Smooth muscle cell (in vitro differentiated cells): Measurements from ENCODE around the gene STK40. TPM values are rescaled to one million over a fixed set of nuclear protein-coding genes. Genes with fewer than 3 reads are reported as not detected.

ENCODE experiments used
- DNase-seq: peaks from one replicate; lab custom pipeline; 2025; ENCODE audit not compliant: unreplicated experiment; lab: John Stamatoyannopoulos, UW
- H2AFZ ChIP-seq: fragments of 200-600 bp; sonication (generic); 2 replicates; pipeline ENCODE4 v1.6.0; 2016; ENCODE audit warnings: antibody characterized with exemption, low read depth, mild to moderate bottlenecking
- H3F3A ChIP-seq: fragments of 200-600 bp; sonication (generic); 2 replicates; pipeline ENCODE4 v1.6.0; 2017; ENCODE audit warnings: antibody characterized with exemption, low read depth
- H3K27ac ChIP-seq: fragments of 200-600 bp; sonication (generic); 2 replicates; pipeline ENCODE4 v1.5.1; 2016; ENCODE audit warnings: low read depth, mild to moderate bottlenecking
- H3K27me3 ChIP-seq: fragments of 200-600 bp; sonication (generic); 2 replicates; pipeline ENCODE4 v1.6.1; 2016; ENCODE audit warnings: low read depth, mild to moderate bottlenecking
- H3K36me3 ChIP-seq: fragments of 200-600 bp; sonication (generic); 2 replicates; pipeline ENCODE4 v1.5.1; 2016; ENCODE audit warnings: low read depth
- H3K4me1 ChIP-seq: fragments of 200-600 bp; sonication (generic); 2 replicates; pipeline ENCODE4 v1.5.1; 2016; ENCODE audit warnings: low read depth
- H3K4me2 ChIP-seq: fragments of 200-600 bp; sonication (generic); 2 replicates; pipeline ENCODE4 v1.6.0; 2016; ENCODE audit warnings: mild to moderate bottlenecking
- H3K4me3 ChIP-seq: fragments of 200-600 bp; sonication (generic); 2 replicates; pipeline ENCODE4 v1.5.1; 2016; ENCODE audit warnings: mild to moderate bottlenecking
- H3K79me2 ChIP-seq: fragments of 200-600 bp; sonication (generic); 2 replicates; pipeline ENCODE4 v1.6.0; 2016; ENCODE audit warnings: low read depth, mild to moderate bottlenecking
- H3K9ac ChIP-seq: fragments of 200-600 bp; sonication (generic); 2 replicates; pipeline ENCODE4 v1.6.0; 2016; ENCODE audit warnings: low read depth
- H3K9me3 ChIP-seq: fragments of 200-600 bp; sonication (generic); replicated peaks from 2 replicates; pipeline ENCODE4 v1.5.1; 2016; ENCODE audit warnings: low read depth
- H4K20me1 ChIP-seq: fragments of 200-600 bp; sonication (generic); 2 replicates; pipeline ENCODE4 v1.6.0; 2016; ENCODE audit warnings: low read depth
- CTCF ChIP-seq: fragments of 200-600 bp; sonication (generic); IDR thresholded peaks from 2 replicates; pipeline ENCODE4 v1.5.1; 2017; ENCODE audit warnings: borderline replicate concordance, mild to moderate bottlenecking, antibody characterized with exemption; ENCODE audit not compliant: insufficient read depth, poor library complexity, severe bottlenecking
- WGBS: methylation state at CpG from one replicate; pipeline ENCODE4 v1.1.7; 2016; ENCODE audit warnings: low lambda C conversion rate; 5-methylcytosine and 5-hydroxymethylcytosine counted together
- polyA plus RNA-seq: library from polyadenylated mRNA; unstranded; fragments of >200 nt; fragmentation: Nextera tagmentation; extraction: Ambion mirVana; gene quantifications from 2 replicates; pipeline ENCODE4 v1.2.1, GENCODE V29; 2016
- total RNA-seq: library from RNA; depleted of rRNA; stranded (reverse); fragments of >200 nt; gene quantifications from 2 replicates; pipeline ENCODE4 v1.2.3, GENCODE V29; 2014

Gene STK40
- total and polyA plus RNA-seq, 2 experiments from 2014 or later = 8.4 to 18.8 TPM

DNA sequence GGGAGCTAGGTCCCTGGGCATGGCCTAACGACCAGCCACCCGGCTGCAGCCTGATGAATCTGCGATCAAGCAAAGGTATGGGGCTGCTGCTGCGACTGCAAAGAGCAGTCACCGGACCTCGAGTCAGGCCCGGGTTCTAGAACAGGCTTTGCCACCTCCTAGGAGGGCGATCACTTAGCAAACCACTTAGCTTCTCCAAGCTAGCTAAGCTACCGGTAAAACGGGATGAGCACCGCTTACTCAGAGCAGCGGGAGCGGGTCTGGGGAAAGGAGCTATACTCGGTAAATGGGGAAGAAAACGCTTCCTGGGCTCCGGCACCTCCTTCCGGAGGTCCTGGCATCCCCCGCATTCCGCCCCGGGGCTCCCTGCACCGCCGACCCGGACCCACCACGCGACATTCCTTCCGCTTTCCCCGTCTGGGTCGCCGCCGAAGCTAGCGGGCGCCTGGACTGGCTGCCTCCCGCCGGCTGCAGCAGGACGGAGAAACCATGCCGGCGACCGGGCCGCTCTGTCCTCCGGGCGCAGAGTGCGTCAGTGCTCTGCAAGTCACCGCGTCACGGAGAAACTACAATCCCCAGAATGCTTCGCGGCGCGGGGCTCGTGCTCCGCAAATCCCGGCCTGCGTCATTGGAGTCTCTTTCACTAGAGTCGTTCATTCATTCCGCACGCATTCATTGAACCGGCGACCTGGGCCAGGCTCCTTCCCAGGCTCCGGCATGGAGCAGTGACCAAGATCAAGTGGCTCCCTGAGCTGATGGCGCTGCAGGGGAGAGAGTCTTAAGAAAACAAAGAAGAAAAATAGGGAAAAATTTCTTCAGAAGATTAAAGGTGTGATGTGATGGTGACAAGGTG is 11.9 kb upstream of the STK40 start, which contains the start of gene LSM10:
Gene LSM10 (minus strand): TSS at position 531 of the 853 bp plus-strand sequence. CDS start 3,779 bp downstream, outside the sequence.
- Histone ChIP-seq H3K27ac (peak within 1 kb of the TSS; percentile 92), H3K4me2 (peak within 1 kb of the TSS; percentile 87), H3K4me1 (peaks cover 13% of the 10 kb centered on the region), H3K27me3 (no peaks in the 10 kb centered on the region), H3K9me3 (no peaks in the 10 kb centered on the region), H3K79me2 (peaks cover 46% of the 10 kb centered on the region), H2AFZ (peak within 1 kb of the TSS; percentile 69), H4K20me1 (no peaks in the 10 kb centered on the region), H3K4me3 (peak within 1 kb of the TSS; percentile 77), H3F3A (peaks cover 8% of the 10 kb centered on the region), H3K36me3 (no peaks in the 10 kb centered on the region), H3K9ac (peak within 1 kb of the TSS; percentile 86)
- no peak for TF ChIP-seq CTCF
- DNase-seq = peak; percentile 71
- WGBS = under 1% methylated on average over 60 of the region's 60 CpGs

DNA sequence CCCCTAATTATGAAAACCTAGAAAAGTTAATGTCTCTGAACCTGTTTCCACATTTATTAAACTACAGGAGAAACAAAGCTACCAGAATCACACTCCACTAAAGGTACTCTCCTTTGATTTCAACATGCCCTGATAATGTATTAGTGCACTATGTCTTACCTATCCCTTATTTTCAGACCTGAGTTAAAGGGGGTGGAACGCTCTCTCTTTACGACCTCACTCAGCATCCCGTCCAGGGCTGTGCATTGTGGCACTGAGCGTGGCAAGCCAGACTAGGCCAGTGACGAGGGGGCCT is 11.3 kb upstream of the STK40 start:
- H3K79me2 ChIP-seq = peaks cover 40% of the 10 kb centered on the region
- TF ChIP-seq CTCF = no peak
- no peaks in the 10 kb centered on the region for H3K9me3 ChIP-seq
- peak overlapping the region; percentile 87 for H3K4me2 ChIP-seq
- peak overlapping the region; percentile 86 for H3K9ac ChIP-seq
- no peaks in the 10 kb centered on the region for H3K36me3 ChIP-seq
- peaks cover 13% of the 10 kb centered on the region for H3K4me1 ChIP-seq
- peak overlapping the region; percentile 69 for H2AFZ ChIP-seq
- peak overlapping the region; percentile 92 for H3K27ac ChIP-seq
- 10% methylated on average over 5 of the region's 5 CpGs for WGBS
- no peaks in the 10 kb centered on the region for H3K27me3 ChIP-seq
- no peak for DNase-seq
- peak overlapping the region; percentile 77 for H3K4me3 ChIP-seq
- H4K20me1 ChIP-seq = no peaks in the 10 kb centered on the region
- peaks cover 8% of the 10 kb centered on the region for H3F3A ChIP-seq

- DNase-seq = no peak
- Histone ChIP-seq H3K9me3 (no peaks in the 10 kb centered on the region), H3F3A (peaks cover 3% of the 10 kb centered on the region), H3K79me2 (peaks cover 36% of the 10 kb centered on the region), H2AFZ (no peak overlapping the region), H3K36me3 (no peaks in the 10 kb centered on the region), H3K9ac (peak overlapping the region; percentile 86), H3K4me3 (peak overlapping the region; percentile 77), H3K4me1 (peaks cover 13% of the 10 kb centered on the region), H3K4me2 (peak overlapping the region; percentile 87), H4K20me1 (no peaks in the 10 kb centered on the region), H3K27me3 (no peaks in the 10 kb centered on the region), H3K27ac (no peak overlapping the region)
- TF ChIP-seq CTCF = no peak
- 96% methylated on average over 6 of the region's 6 CpGs for WGBS
Measured at GRCh38 chr1:36396359-36396758, 10.6 kb upstream of the STK40 start.

- Histone ChIP-seq H4K20me1 (no peaks in the 10 kb centered on the region), H3K4me1 (peaks cover 13% of the 10 kb centered on the region), H3K4me3 (no peak overlapping the region), H3K9ac (no peak overlapping the region), H2AFZ (no peak overlapping the region), H3F3A (peaks cover 2% of the 10 kb centered on the region), H3K36me3 (no peaks in the 10 kb centered on the region), H3K27ac (no peak overlapping the region), H3K4me2 (no peak overlapping the region), H3K27me3 (no peaks in the 10 kb centered on the region), H3K9me3 (no peaks in the 10 kb centered on the region), H3K79me2 (peaks cover 36% of the 10 kb centered on the region)
- WGBS = 99% methylated on average over 19 of the region's 19 CpGs
- no peak for DNase-seq
- no peak for TF ChIP-seq CTCF
Measured at GRCh38 chr1:36393686-36394085, 8.0 kb upstream of the STK40 start.
